Measurements from ENCODE around the gene CEACAM7.

CEACAM7 gene

DNA sequence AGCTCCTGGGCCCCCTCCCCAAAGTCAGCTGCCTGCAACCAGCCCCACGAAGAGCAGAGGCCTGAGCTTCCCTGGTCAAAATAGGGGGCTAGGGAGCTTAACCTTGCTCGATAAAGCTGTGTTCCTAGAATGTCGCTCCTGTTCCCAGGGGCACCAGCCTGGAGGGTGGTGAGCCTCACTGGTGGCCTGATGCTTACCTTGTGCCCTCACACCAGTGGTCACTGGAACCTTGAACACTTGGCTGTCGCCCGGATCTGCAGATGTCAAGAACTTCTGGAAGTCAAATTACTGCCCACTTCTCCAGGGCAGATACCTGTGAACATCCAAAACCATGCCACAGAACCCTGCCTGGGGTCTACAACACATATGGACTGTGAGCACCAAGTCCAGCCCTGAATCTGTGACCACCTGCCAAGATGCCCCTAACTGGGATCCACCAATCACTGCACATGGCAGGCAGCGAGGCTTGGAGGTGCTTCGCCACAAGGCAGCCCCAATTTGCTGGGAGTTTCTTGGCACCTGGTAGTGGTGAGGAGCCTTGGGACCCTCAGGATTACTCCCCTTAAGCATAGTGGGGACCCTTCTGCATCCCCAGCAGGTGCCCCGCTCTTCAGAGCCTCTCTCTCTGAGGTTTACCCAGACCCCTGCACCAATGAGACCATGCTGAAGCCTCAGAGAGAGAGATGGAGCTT is 15.7 kb upstream of the CEACAM7 start:
- TF ChIP-seq Cebpa-rat (IDR thresholded peaks at IDR 0.05) = no peak
- H3K27ac ChIP-seq = no peak overlapping the region
- peaks cover 0 to 67% (median 0%) of the 10 kb centered on the region in 11 experiments; a peak in 6 of 22 replicates for H4K20me1 ChIP-seq
- H3K9ac ChIP-seq = no peak overlapping the region
- peaks cover 0 to 56% (median 14%) of the 10 kb centered on the region in 11 experiments; a peak in 12 of 22 replicates for H3K27me3 ChIP-seq
- H3K9me3 ChIP-seq (replicated peaks in 1 of 11) = no peaks in the 10 kb centered on the region
- no peak overlapping the region for H3K4me2 ChIP-seq
- no peaks in the 10 kb centered on the region for H3K36me3 ChIP-seq
- H3K4me1 ChIP-seq = peaks cover 0 to 25% (median 13%) of the 10 kb centered on the region in 10 experiments; a peak in 17 of 20 replicates
- no peak overlapping the region for H3K4me3 ChIP-seq

DNA sequence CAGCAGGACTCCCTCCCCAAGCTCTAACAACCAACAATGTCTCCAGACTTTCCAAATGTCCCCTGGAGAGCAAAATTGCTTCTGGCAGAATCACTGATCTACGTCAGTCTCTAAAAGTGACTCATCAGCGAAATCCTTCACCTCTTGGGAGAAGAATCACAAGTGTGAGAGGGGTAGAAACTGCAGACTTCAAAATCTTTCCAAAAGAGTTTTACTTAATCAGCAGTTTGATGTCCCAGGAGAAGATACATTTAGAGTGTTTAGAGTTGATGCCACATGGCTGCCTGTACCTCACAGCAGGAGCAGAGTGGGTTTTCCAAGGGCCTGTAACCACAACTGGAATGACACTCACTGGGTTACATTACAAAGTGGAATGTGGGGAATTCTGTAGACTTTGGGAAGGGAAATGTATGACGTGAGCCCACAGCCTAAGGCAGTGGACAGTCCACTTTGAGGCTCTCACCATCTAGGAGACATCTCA is 14.1 kb upstream of the CEACAM7 start:
- no peak for TF ChIP-seq Cebpa-rat (IDR thresholded peaks at IDR 0.05)
- Histone ChIP-seq H4K20me1 (peaks cover 0 to 62% (median 0%) of the 10 kb centered on the region in 11 experiments; a peak in 6 of 22 replicates), H3K9ac (no peak overlapping the region), H3K27ac (no peak overlapping the region), H3K4me1 (peaks cover 0 to 36% (median 17%) of the 10 kb centered on the region in 10 experiments; a peak in 17 of 20 replicates), H3K36me3 (no peaks in the 10 kb centered on the region), H3K4me2 (no peak overlapping the region), H3K27me3 (peaks cover 0 to 66% (median 14%) of the 10 kb centered on the region in 11 experiments; a peak in 13 of 22 replicates), H3K4me3 (no peak overlapping the region), H3K9me3 (replicated peaks in 1 of 11) (no peaks in the 10 kb centered on the region)

DNA sequence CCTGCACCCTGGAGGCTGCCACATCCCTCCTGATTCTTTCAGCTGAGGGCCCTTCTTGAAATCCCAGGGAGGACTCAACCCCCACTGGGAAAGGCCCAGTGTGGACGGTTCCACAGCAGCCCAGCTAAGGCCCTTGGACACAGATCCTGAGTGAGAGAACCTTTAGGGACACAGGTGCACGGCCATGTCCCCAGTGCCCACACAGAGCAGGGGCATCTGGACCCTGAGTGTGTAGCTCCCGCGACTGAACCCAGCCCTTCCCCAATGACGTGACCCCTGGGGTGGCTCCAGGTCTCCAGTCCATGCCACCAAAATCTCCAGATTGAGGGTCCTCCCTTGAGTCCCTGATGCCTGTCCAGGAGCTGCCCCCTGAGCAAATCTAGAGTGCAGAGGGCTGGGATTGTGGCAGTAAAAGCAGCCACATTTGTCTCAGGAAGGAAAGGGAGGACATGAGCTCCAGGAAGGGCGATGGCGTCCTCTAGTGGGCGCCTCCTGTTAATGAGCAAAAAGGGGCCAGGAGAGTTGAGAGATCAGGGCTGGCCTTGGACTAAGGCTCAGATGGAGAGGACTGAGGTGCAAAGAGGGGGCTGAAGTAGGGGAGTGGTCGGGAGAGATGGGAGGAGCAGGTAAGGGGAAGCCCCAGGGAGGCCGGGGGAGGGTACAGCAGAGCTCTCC is 13.5 kb upstream of the CEACAM7 start:
- Histone ChIP-seq H4K20me1 (peaks cover 0 to 67% (median 0%) of the 10 kb centered on the region in 11 experiments; a peak in 6 of 22 replicates), H3K4me1 (peaks cover 0 to 31% (median 16%) of the 10 kb centered on the region in 10 experiments; a peak in 17 of 20 replicates), H3K9me3 (replicated peaks in 1 of 11) (no peaks in the 10 kb centered on the region), H3K36me3 (no peaks in the 10 kb centered on the region), H3K4me2 (no peak overlapping the region), H3K27me3 (peaks cover 0 to 71% (median 14%) of the 10 kb centered on the region in 11 experiments; a peak in 13 of 22 replicates), H3K4me3 (no peak overlapping the region), H3K9ac (no peak overlapping the region), H3K27ac (no peak overlapping the region)
- no peak for TF ChIP-seq Cebpa-rat (IDR thresholded peaks at IDR 0.05)

DNA sequence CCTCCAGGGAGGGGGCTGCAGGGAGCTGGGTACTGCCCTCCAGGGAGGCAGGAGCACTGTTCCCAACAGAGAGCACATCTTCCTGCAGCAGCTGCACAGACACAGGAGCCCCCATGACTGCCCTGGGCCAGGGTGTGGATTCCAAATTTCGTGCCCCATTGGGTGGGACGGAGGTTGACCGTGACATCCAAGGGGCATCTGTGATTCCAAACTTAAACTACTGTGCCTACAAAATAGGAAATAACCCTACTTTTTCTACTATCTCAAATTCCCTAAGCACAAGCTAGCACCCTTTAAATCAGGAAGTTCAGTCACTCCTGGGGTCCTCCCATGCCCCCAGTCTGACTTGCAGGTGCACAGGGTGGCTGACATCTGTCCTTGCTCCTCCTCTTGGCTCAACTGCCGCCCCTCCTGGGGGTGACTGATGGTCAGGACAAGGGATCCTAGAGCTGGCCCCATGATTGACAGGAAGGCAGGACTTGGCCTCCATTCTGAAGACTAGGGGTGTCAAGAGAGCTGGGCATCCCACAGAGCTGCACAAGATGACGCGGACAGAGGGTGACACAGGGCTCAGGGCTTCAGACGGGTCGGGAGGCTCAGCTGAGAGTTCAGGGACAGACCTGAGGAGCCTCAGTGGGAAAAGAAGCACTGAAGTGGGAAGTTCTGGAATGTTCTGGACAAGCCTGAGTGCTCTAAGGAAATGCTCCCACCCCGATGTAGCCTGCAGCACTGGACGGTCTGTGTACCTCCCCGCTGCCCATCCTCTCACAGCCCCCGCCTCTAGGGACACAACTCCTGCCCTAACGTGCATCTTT is 12.5 kb upstream of the CEACAM7 start:
- H3K9ac ChIP-seq = no peak overlapping the region
- no peaks in the 10 kb centered on the region for H3K36me3 ChIP-seq
- no peak overlapping the region for H3K4me2 ChIP-seq
- peaks cover 0 to 28% (median 16%) of the 10 kb centered on the region in 10 experiments; a peak in 17 of 20 replicates for H3K4me1 ChIP-seq
- no peak overlapping the region for H3K27ac ChIP-seq
- H4K20me1 ChIP-seq = peaks cover 0 to 58% (median 0%) of the 10 kb centered on the region in 11 experiments; a peak in 6 of 22 replicates
- peaks cover 0 to 70% (median 14%) of the 10 kb centered on the region in 11 experiments; a peak in 13 of 22 replicates for H3K27me3 ChIP-seq
- H3K4me3 ChIP-seq = no peak overlapping the region
- TF ChIP-seq Cebpa-rat (IDR thresholded peaks at IDR 0.05) = no peak
- H3K9me3 ChIP-seq (replicated peaks in 1 of 11) = no peaks in the 10 kb centered on the region

DNA sequence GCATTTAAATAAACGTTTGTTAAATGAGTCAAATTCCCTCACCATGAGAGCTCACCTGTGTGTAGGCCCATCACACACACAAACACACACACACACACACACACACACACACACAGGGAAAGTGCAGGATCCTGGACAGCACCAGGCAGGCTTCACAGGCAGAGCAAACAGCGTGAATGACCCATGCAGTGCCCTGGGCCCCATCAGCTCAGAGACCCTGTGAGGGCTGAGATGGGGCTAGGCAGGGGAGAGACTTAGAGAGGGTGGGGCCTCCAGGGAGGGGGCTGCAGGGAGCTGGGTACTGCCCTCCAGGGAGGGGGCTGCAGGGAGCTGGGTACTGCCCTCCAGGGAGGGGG is 11.9 kb upstream of the CEACAM7 start:
- Histone ChIP-seq H3K27me3 (peaks cover 0 to 64% (median 9%) of the 10 kb centered on the region in 11 experiments; a peak in 12 of 22 replicates), H3K27ac (no peak overlapping the region), H3K4me3 (no peak overlapping the region), H3K4me1 (peaks cover 0 to 28% (median 16%) of the 10 kb centered on the region in 10 experiments; a peak in 17 of 20 replicates), H3K9ac (no peak overlapping the region), H3K9me3 (replicated peaks in 1 of 11) (no peaks in the 10 kb centered on the region), H4K20me1 (peaks cover 0 to 54% (median 0%) of the 10 kb centered on the region in 11 experiments; a peak in 6 of 22 replicates), H3K4me2 (no peak overlapping the region), H3K36me3 (no peaks in the 10 kb centered on the region)
- no peak for TF ChIP-seq Cebpa-rat (IDR thresholded peaks at IDR 0.05)

DNA sequence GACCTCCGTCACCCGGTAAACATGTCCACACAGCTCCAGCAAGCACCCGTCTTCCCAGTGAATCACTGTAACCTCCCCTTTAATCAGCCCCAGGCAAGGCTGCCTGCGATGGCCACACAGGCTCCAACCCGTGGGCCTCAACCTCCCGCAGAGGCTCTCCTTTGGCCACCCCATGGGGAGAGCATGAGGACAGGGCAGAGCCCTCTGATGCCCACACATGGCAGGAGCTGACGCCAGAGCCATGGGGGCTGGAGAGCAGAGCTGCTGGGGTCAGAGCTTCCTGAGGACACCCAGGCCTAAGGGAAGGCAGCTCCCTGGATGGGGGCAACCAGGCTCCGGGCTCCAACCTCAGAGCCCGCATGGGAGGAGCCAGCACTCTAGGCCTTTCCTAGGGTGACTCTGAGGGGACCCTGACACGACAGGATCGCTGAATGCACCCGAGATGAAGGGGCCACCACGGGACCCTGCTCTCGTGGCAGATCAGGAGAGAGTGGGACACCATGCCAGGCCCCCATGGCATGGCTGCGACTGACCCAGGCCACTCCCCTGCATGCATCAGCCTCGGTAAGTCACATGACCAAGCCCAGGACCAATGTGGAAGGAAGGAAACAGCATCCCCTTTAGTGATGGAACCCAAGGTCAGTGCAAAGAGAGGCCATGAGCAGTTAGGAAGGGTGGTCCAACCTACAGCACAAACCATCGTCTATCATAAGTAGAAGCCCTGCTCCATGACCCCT is 11.3 kb upstream of the CEACAM7 start:
- no peak overlapping the region for H3K4me3 ChIP-seq
- peaks cover 0 to 54% (median 0%) of the 10 kb centered on the region in 11 experiments; a peak in 6 of 22 replicates for H4K20me1 ChIP-seq
- peaks cover 0 to 60% (median 4%) of the 10 kb centered on the region in 11 experiments; a peak in 9 of 22 replicates for H3K27me3 ChIP-seq
- peak overlapping the region in 4 of 11 experiments; percentile 18 to 51 (median 34); a peak in 6 of 22 replicates for H3K27ac ChIP-seq
- H3K9ac ChIP-seq = no peak overlapping the region; a peak in 1 of 22 replicates
- peak overlapping the region in 7 of 11 experiments; percentile 31 to 62 (median 58); a peak in 13 of 22 replicates for H3K4me2 ChIP-seq
- H3K9me3 ChIP-seq (replicated peaks in 1 of 11) = no peaks in the 10 kb centered on the region
- no peaks in the 10 kb centered on the region for H3K36me3 ChIP-seq
- no peak for TF ChIP-seq Cebpa-rat (IDR thresholded peaks at IDR 0.05)
- H3K4me1 ChIP-seq = peaks cover 0 to 28% (median 16%) of the 10 kb centered on the region in 10 experiments; a peak in 17 of 20 replicates

DNA sequence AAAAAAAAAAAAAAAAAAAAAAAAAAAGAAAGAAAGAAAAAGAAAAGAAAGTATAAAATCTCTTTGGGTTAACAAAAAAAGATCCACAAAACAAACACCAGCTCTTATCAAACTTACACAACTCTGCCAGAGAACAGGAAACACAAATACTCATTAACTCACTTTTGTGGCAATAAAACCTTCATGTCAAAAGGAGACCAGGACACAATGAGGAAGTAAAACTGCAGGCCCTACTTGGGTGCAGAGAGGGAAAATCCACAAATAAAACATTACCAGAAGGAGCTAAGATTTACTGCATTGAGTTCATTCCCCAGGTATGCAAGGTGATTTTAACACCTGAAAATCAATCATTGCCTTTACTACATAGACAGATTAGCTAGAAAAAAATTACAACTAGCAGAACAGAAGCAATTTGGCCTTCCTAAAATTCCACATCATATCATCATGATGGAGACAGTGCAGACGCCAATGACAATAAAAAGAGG is 10.7 kb upstream of the CEACAM7 start:
- peaks cover 0 to 54% (median 0%) of the 10 kb centered on the region in 11 experiments; a peak in 5 of 22 replicates for H3K27me3 ChIP-seq
- no peaks in the 10 kb centered on the region for H3K9me3 ChIP-seq (replicated peaks in 1 of 11)
- peak in 4 of 11 experiments; percentile 17 to 52 (median 46); a peak in 3 of 22 replicates for TF ChIP-seq Cebpa-rat (IDR thresholded peaks at IDR 0.05)
- H3K4me3 ChIP-seq = no peak overlapping the region
- H3K4me2 ChIP-seq = peak overlapping the region in 7 of 11 experiments; percentile 31 to 62 (median 58); a peak in 13 of 22 replicates
- no peak overlapping the region for H3K9ac ChIP-seq
- H3K27ac ChIP-seq = peak overlapping the region in 4 of 11 experiments; percentile 18 to 51 (median 34); a peak in 6 of 22 replicates
- peaks cover 0 to 28% (median 16%) of the 10 kb centered on the region in 10 experiments; a peak in 17 of 20 replicates for H3K4me1 ChIP-seq
- H3K36me3 ChIP-seq = no peaks in the 10 kb centered on the region
- peaks cover 0 to 49% (median 0%) of the 10 kb centered on the region in 11 experiments; a peak in 6 of 22 replicates for H4K20me1 ChIP-seq
